GM10248 (cell line): Measurements from ENCODE around the gene SNRPA1.

Source experiments
- CTCF ChIA-PET: fragments of 300-600 bp; sonication (Branson Sonifier 250); formaldehyde crosslinking; extraction: SDS; loops from one replicate; lab custom pipeline; 2021; ENCODE audit warnings: antibody characterized with exemption; lab: Yijun Ruan, JAX
- POLR2A ChIA-PET: fragments of 350-650 bp; sonication (Branson Sonifier 250); formaldehyde crosslinking; extraction: SDS; loops from one replicate; lab custom pipeline; 2020; ENCODE audit warnings: antibody characterized with exemption; lab: Yijun Ruan, JAX
- DNase-seq: peaks from one replicate; pipeline ENCODE4 v3.0.0; 2012; ENCODE audit errors: extremely low spot score
- CTCF ChIP-seq: IDR thresholded peaks from 2 replicates; pipeline ENCODE4 v1.5.1; 2012; ENCODE audit warnings: mild to moderate bottlenecking, low read depth; ENCODE audit errors: extremely low read depth, missing control alignments, control extremely low read depth

The SNRPA1 gene

GRCh38 chr15:101264911-101265641, 30.0 kb downstream of the SNRPA1 start:
- POLR2A ChIA-PET: no interaction called here
- DNase-seq: no peak
- CTCF ChIA-PET: interaction anchor here (3.5 kb wide), 1 partner anchor 9 kb away, joined by 11 read pairs; no protein-coding TSS in a partner anchor
- no peak for TF ChIP-seq CTCF

GRCh38 chr15:101264011-101264410, 31.0 kb downstream of the SNRPA1 start:
- no peak for TF ChIP-seq CTCF
- ChIA-PET POLR2A (no interaction called here), CTCF (interaction anchor here (1.0 to 4.5 kb wide), 4 partner anchors 10 to 256 kb away, joined by 3 to 13 read pairs (median 8); no protein-coding TSS in a partner anchor)
- peak; percentile 53 for DNase-seq

GRCh38 chr15:101262551-101262950, 32.5 kb downstream of the SNRPA1 start:
- CTCF ChIA-PET: interaction anchor here (0.8 to 4.5 kb wide), 8 partner anchors 11 to 254 kb away, joined by 3 to 16 read pairs (median 5); no protein-coding TSS in a partner anchor
- no peak for DNase-seq
- POLR2A ChIA-PET: no interaction called here
- no peak for TF ChIP-seq CTCF

GRCh38 chr15:101258238-101259144, 36.6 kb downstream of the SNRPA1 start:
- POLR2A ChIA-PET: no interaction called here
- peak; percentile 48 for DNase-seq
- TF ChIP-seq CTCF: peak; percentile 83
- CTCF ChIA-PET: interaction anchor here (0.7 to 6.4 kb wide), 41 partner anchors 9 to 340 kb away, joined by 3 to 70 read pairs (median 4); no protein-coding TSS in a partner anchor

- no peak for DNase-seq
- CTCF ChIA-PET: interaction anchor here (0.9 to 6.4 kb wide), 11 partner anchors 11 to 249 kb away, joined by 3 to 70 read pairs (median 11); no protein-coding TSS in a partner anchor
- peak; percentile 53 for TF ChIP-seq CTCF
- POLR2A ChIA-PET: no interaction called here
These were observed 38.3 kb downstream of the SNRPA1 start for GRCh38 chr15:101256757-101257156.
